Ovary (tissue), 3 donors: ENCODE results near the gene BEX3.

Source experiments
- EP300 ChIP-seq: sonication (generic); formaldehyde crosslinking; IDR thresholded peaks from one replicate; pipeline ENCODE4 v1.6.1; 2017; ENCODE audit warnings: antibody characterized with exemption
- POLR2A ChIP-seq: fragments of 450-650 bp; IDR thresholded peaks from one replicate; pipeline ENCODE4 v1.6.1; 2017; ENCODE audit warnings: antibody characterized with exemption, mild to moderate bottlenecking, moderate library complexity
- TF ChIP-seq, protein P1 (sequence below), 3 donors: fragments of 450-650 bp in 2 of 3; fragments of 200-600 bp in 1 of 3; IDR thresholded peaks; one replicate each; pipeline versions ENCODE4 v1.5.1 to v1.8.0; 2016 to 2022; ENCODE audit warnings: antibody characterized with exemption in 3 of 3, mild to moderate bottlenecking in 1 of 3
- donor health status: DM: no; HTN: no; CAD: no.

- TF ChIP-seq, protein P1, sequence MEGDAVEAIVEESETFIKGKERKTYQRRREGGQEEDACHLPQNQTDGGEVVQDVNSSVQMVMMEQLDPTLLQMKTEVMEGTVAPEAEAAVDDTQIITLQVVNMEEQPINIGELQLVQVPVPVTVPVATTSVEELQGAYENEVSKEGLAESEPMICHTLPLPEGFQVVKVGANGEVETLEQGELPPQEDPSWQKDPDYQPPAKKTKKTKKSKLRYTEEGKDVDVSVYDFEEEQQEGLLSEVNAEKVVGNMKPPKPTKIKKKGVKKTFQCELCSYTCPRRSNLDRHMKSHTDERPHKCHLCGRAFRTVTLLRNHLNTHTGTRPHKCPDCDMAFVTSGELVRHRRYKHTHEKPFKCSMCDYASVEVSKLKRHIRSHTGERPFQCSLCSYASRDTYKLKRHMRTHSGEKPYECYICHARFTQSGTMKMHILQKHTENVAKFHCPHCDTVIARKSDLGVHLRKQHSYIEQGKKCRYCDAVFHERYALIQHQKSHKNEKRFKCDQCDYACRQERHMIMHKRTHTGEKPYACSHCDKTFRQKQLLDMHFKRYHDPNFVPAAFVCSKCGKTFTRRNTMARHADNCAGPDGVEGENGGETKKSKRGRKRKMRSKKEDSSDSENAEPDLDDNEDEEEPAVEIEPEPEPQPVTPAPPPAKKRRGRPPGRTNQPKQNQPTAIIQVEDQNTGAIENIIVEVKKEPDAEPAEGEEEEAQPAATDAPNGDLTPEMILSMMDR (IDR thresholded peaks at IDR 0.05), result no peak
- TF ChIP-seq EP300, result no peak
- TF ChIP-seq POLR2A, result no peak
Observed at GRCh38 chrX:103384672-103385071, 8.3 kb downstream of the BEX3 start.
